Choroid plexus epithelial cell (primary cell): Measurements from ENCODE around the gene TMEM182.

Experiments
- DNase-seq: peaks from one replicate; pipeline ENCODE4 v3.0.0-alpha.2; 2010; ENCODE audit warnings: low read depth
- H3K4me3 ChIP-seq: 2 replicates; pipeline ENCODE4 v1.5.1; 2011; ENCODE audit warnings: low read depth, mild to moderate bottlenecking, control low read depth, low read length, moderate library complexity
- CTCF ChIP-seq: conservative IDR thresholded peaks from 2 replicates; pipeline ENCODE4 v1.5.1; 2011; ENCODE audit warnings: low read depth, mild to moderate bottlenecking, control low read depth, inconsistent platforms, low read length, moderate library complexity

Gene TMEM182

GRCh38 chr2:102841107-102841840 lies 79.4 kb downstream of the TMEM182 start:
- no peak overlapping the region for H3K4me3 ChIP-seq
- peak; percentile 78 for DNase-seq
- peak; percentile 82 for TF ChIP-seq CTCF

- TF ChIP-seq CTCF, result no peak
Measured at GRCh38 chr2:102843764-102844443, 82.1 kb downstream of the TMEM182 start.

GRCh38 chr2:102844911-102845310 lies 83.1 kb downstream of the TMEM182 start:
- TF ChIP-seq CTCF, result no peak
- no peak for DNase-seq
- no peak overlapping the region for H3K4me3 ChIP-seq

More at GRCh38 chr2:102843764-102844443, 82.1 kb downstream of the TMEM182 start:
- no peak for DNase-seq
- H3K4me3 ChIP-seq, result no peak overlapping the region

GRCh38 chr2:102848366-102848839 lies 86.6 kb downstream of the TMEM182 start:
- no peak overlapping the region for H3K4me3 ChIP-seq
- peak; percentile 42 for DNase-seq
- no peak for TF ChIP-seq CTCF

- H3K4me3 ChIP-seq, result no peak overlapping the region
- no peak for DNase-seq
- TF ChIP-seq CTCF, result no peak
Measured at GRCh38 chr2:102850888-102851287, 89.1 kb downstream of the TMEM182 start.

- H3K4me3 ChIP-seq, result no peak overlapping the region
- no peak for DNase-seq
- no peak for TF ChIP-seq CTCF
Measured at GRCh38 chr2:102852867-102853266, 91.0 kb downstream of the TMEM182 start.
